Measurements from ENCODE around the gene SMARCD1.

The SMARCD1 gene

GRCh38 chr12:50110762-50111351 lies 25.7 kb downstream of the SMARCD1 start:
- H3K36me3 ChIP-seq (ENCODE audit: control insufficient read depth, insufficient read depth, low read length), result no peaks in the 10 kb centered on the region
- WGBS, 2 experiments, result 71 to 72% methylated on average over 7 of the region's 7 CpGs
- H3K27ac ChIP-seq (ENCODE audit: insufficient read depth, low read depth, low read length, poor library complexity, severe bottlenecking), result no peak overlapping the region
- H3K4me1 ChIP-seq (ENCODE audit: control insufficient read depth, insufficient read depth, low read length), result peaks cover 25% of the 10 kb centered on the region
- no peaks in the 10 kb centered on the region for H3K9me3 ChIP-seq (ENCODE audit: control insufficient read depth, low read length)
- H3K4me3 ChIP-seq (ENCODE audit: insufficient read depth, low read depth, low read length), result no peak overlapping the region
- no peaks in the 10 kb centered on the region for H3K27me3 ChIP-seq (ENCODE audit: control insufficient read depth, insufficient read depth, low read length, poor library complexity, severe bottlenecking)

GRCh38 chr12:50111395-50111692 lies 26.2 kb downstream of the SMARCD1 start:
- H3K4me1 ChIP-seq (ENCODE audit: control insufficient read depth, insufficient read depth, low read length), result peaks cover 25% of the 10 kb centered on the region
- WGBS, 2 experiments, result 11% methylated on average over 19 of the region's 19 CpGs
- peak overlapping the region; percentile 11 for H3K4me3 ChIP-seq (ENCODE audit: insufficient read depth, low read depth, low read length)
- H3K27me3 ChIP-seq (ENCODE audit: control insufficient read depth, insufficient read depth, low read length, poor library complexity, severe bottlenecking), result no peaks in the 10 kb centered on the region
- H3K27ac ChIP-seq (ENCODE audit: insufficient read depth, low read depth, low read length, poor library complexity, severe bottlenecking), result no peak overlapping the region
- H3K36me3 ChIP-seq (ENCODE audit: control insufficient read depth, insufficient read depth, low read length), result no peaks in the 10 kb centered on the region
- H3K9me3 ChIP-seq (ENCODE audit: control insufficient read depth, low read length), result no peaks in the 10 kb centered on the region

GRCh38 chr12:50111693-50112455 lies 26.7 kb downstream of the SMARCD1 start, which contains the start of gene COX14:
COX14 (plus strand) TSS chr12:50112236; CDS start chr12:50120044, 7,808 bp downstream.
- no peaks in the 10 kb centered on the region for H3K27me3 ChIP-seq (ENCODE audit: control insufficient read depth, insufficient read depth, low read length, poor library complexity, severe bottlenecking)
- H3K27ac ChIP-seq (ENCODE audit: insufficient read depth, low read depth, low read length, poor library complexity, severe bottlenecking), result peak within 1 kb of the TSS; percentile 87
- peak within 1 kb of the TSS; percentile 78 for H3K4me3 ChIP-seq (ENCODE audit: insufficient read depth, low read depth, low read length)
- no peaks in the 10 kb centered on the region for H3K9me3 ChIP-seq (ENCODE audit: control insufficient read depth, low read length)
- 0% methylated on average over 59 of the region's 59 CpGs for WGBS, 2 experiments
- no peaks in the 10 kb centered on the region for H3K36me3 ChIP-seq (ENCODE audit: control insufficient read depth, insufficient read depth, low read length)
- H3K4me1 ChIP-seq (ENCODE audit: control insufficient read depth, insufficient read depth, low read length), result peaks cover 25% of the 10 kb centered on the region

GRCh38 chr12:50112456-50113218 lies 27.5 kb downstream of the SMARCD1 start:
- WGBS, 2 experiments, result 33 to 36% methylated on average over 26 of the region's 26 CpGs
- H3K36me3 ChIP-seq (ENCODE audit: control insufficient read depth, insufficient read depth, low read length), result no peaks in the 10 kb centered on the region
- peaks cover 25% of the 10 kb centered on the region for H3K4me1 ChIP-seq (ENCODE audit: control insufficient read depth, insufficient read depth, low read length)
- H3K4me3 ChIP-seq (ENCODE audit: insufficient read depth, low read depth, low read length), result peak overlapping the region; percentile 78
- no peaks in the 10 kb centered on the region for H3K27me3 ChIP-seq (ENCODE audit: control insufficient read depth, insufficient read depth, low read length, poor library complexity, severe bottlenecking)
- peak overlapping the region; percentile 87 for H3K27ac ChIP-seq (ENCODE audit: insufficient read depth, low read depth, low read length, poor library complexity, severe bottlenecking)
- H3K9me3 ChIP-seq (ENCODE audit: control insufficient read depth, low read length), result no peaks in the 10 kb centered on the region

- Histone ChIP-seq H3K4me1 (ENCODE audit: control insufficient read depth, insufficient read depth, low read length) (peaks cover 3% of the 10 kb centered on the region), H3K36me3 (ENCODE audit: control insufficient read depth, insufficient read depth, low read length) (no peaks in the 10 kb centered on the region), H3K4me3 (ENCODE audit: insufficient read depth, low read depth, low read length) (no peak overlapping the region), H3K27ac (ENCODE audit: insufficient read depth, low read depth, low read length, poor library complexity, severe bottlenecking) (no peak overlapping the region), H3K9me3 (ENCODE audit: control insufficient read depth, low read length) (no peaks in the 10 kb centered on the region), H3K27me3 (ENCODE audit: control insufficient read depth, insufficient read depth, low read length, poor library complexity, severe bottlenecking) (no peaks in the 10 kb centered on the region)
- WGBS, 2 experiments, result 91 to 95% methylated on average over 6 of the region's 6 CpGs
Observed at GRCh38 chr12:50117057-50117622, 32.0 kb downstream of the SMARCD1 start.

- WGBS, 2 experiments, result 96 to 97% methylated on average over 2 of the region's 2 CpGs
Observed at GRCh38 chr12:50119387-50119786, 34.2 kb downstream of the SMARCD1 start.

GRCh38 chr12:50120521-50120920 lies 35.4 kb downstream of the SMARCD1 start:
- H3K27me3 ChIP-seq (ENCODE audit: control insufficient read depth, insufficient read depth, low read length, poor library complexity, severe bottlenecking), result no peaks in the 10 kb centered on the region

More at GRCh38 chr12:50119387-50119786, 34.2 kb downstream of the SMARCD1 start:
- H3K27ac ChIP-seq (ENCODE audit: insufficient read depth, low read depth, low read length, poor library complexity, severe bottlenecking), result no peak overlapping the region
- H3K4me1 ChIP-seq (ENCODE audit: control insufficient read depth, insufficient read depth, low read length), result no peaks in the 10 kb centered on the region
- no peaks in the 10 kb centered on the region for H3K36me3 ChIP-seq (ENCODE audit: control insufficient read depth, insufficient read depth, low read length)
- no peak overlapping the region for H3K4me3 ChIP-seq (ENCODE audit: insufficient read depth, low read depth, low read length)
- H3K9me3 ChIP-seq (ENCODE audit: control insufficient read depth, low read length), result no peaks in the 10 kb centered on the region
- no peaks in the 10 kb centered on the region for H3K27me3 ChIP-seq (ENCODE audit: control insufficient read depth, insufficient read depth, low read length, poor library complexity, severe bottlenecking)

GRCh38 chr12:50120953-50121352 lies 35.8 kb downstream of the SMARCD1 start:
- no peaks in the 10 kb centered on the region for H3K4me1 ChIP-seq (ENCODE audit: control insufficient read depth, insufficient read depth, low read length)
- H3K9me3 ChIP-seq (ENCODE audit: control insufficient read depth, low read length), result no peaks in the 10 kb centered on the region
- no peaks in the 10 kb centered on the region for H3K36me3 ChIP-seq (ENCODE audit: control insufficient read depth, insufficient read depth, low read length)
- no peak overlapping the region for H3K4me3 ChIP-seq (ENCODE audit: insufficient read depth, low read depth, low read length)
- H3K27ac ChIP-seq (ENCODE audit: insufficient read depth, low read depth, low read length, poor library complexity, severe bottlenecking), result no peak overlapping the region
- 92 to 94% methylated on average over 3 of the region's 3 CpGs for WGBS, 2 experiments
- no peaks in the 10 kb centered on the region for H3K27me3 ChIP-seq (ENCODE audit: control insufficient read depth, insufficient read depth, low read length, poor library complexity, severe bottlenecking)

More at GRCh38 chr12:50120521-50120920, 35.4 kb downstream of the SMARCD1 start:
- H3K36me3 ChIP-seq (ENCODE audit: control insufficient read depth, insufficient read depth, low read length), result no peaks in the 10 kb centered on the region
- no peak overlapping the region for H3K27ac ChIP-seq (ENCODE audit: insufficient read depth, low read depth, low read length, poor library complexity, severe bottlenecking)
- no peaks in the 10 kb centered on the region for H3K4me1 ChIP-seq (ENCODE audit: control insufficient read depth, insufficient read depth, low read length)
- WGBS, 2 experiments, result 91 to 98% methylated on average over 3 of the region's 3 CpGs
- no peak overlapping the region for H3K4me3 ChIP-seq (ENCODE audit: insufficient read depth, low read depth, low read length)
- no peaks in the 10 kb centered on the region for H3K9me3 ChIP-seq (ENCODE audit: control insufficient read depth, low read length)

- Histone ChIP-seq H3K27me3 (ENCODE audit: control insufficient read depth, insufficient read depth, low read length, poor library complexity, severe bottlenecking) (no peaks in the 10 kb centered on the region), H3K9me3 (ENCODE audit: control insufficient read depth, low read length) (no peaks in the 10 kb centered on the region), H3K27ac (ENCODE audit: insufficient read depth, low read depth, low read length, poor library complexity, severe bottlenecking) (no peak overlapping the region), H3K4me1 (ENCODE audit: control insufficient read depth, insufficient read depth, low read length) (no peaks in the 10 kb centered on the region), H3K36me3 (ENCODE audit: control insufficient read depth, insufficient read depth, low read length) (no peaks in the 10 kb centered on the region), H3K4me3 (ENCODE audit: insufficient read depth, low read depth, low read length) (no peak overlapping the region)
- 77 to 81% methylated on average over 5 of the region's 5 CpGs for WGBS, 2 experiments
Observed at GRCh38 chr12:50121641-50122040, 36.5 kb downstream of the SMARCD1 start.

- 90 to 91% methylated on average over 2 of the region's 2 CpGs for WGBS, 2 experiments
- Histone ChIP-seq H3K36me3 (ENCODE audit: control insufficient read depth, insufficient read depth, low read length) (no peaks in the 10 kb centered on the region), H3K4me1 (ENCODE audit: control insufficient read depth, insufficient read depth, low read length) (no peaks in the 10 kb centered on the region), H3K27me3 (ENCODE audit: control insufficient read depth, insufficient read depth, low read length, poor library complexity, severe bottlenecking) (no peaks in the 10 kb centered on the region), H3K27ac (ENCODE audit: insufficient read depth, low read depth, low read length, poor library complexity, severe bottlenecking) (no peak overlapping the region), H3K4me3 (ENCODE audit: insufficient read depth, low read depth, low read length) (no peak overlapping the region), H3K9me3 (ENCODE audit: control insufficient read depth, low read length) (no peaks in the 10 kb centered on the region)
Observed at GRCh38 chr12:50123203-50123602, 38.1 kb downstream of the SMARCD1 start.

Data from ectodermal cell (in vitro differentiated cells).